Natural killer cell treated with Interleukin-12 subunit alpha and Interleukin-12 subunit beta and Interleukin-15 and Interleukin-18, amount 100 ng/mL, for 72 hours (primary cell): Measurements from ENCODE around the gene TTYH2. TPM values are rescaled to one million over a fixed set of nuclear protein-coding genes. Genes with fewer than 3 reads are reported as not detected.
A peak's percentile ranks its signal among the peaks of the same experiment; 100 is the strongest.

Source experiments
- ATAC-seq, 2 donors: fragments of 150-1000 bp; cut with Tn5 transposase in 1 of 2; sonication (Bioruptor Pico), chemical (Tn5 transposase) in 1 of 2; 2 replicates each; pipeline ENCODE4 v1.10.0; 2021
- DNase-seq: peaks from one replicate; pipeline ENCODE4 v3.0.0; 2022; ENCODE audit warnings: low spot score
- H3K27ac Mint-ChIP-seq, 2 donors: 1 replicate in 1 of 2; 2 replicates in 1 of 2; pipeline ENCODE4 v1.8.0; 2022; ENCODE audit warnings: mixed read lengths in 2 of 2, mild to moderate bottlenecking in 1 of 2, moderate library complexity in 1 of 2
- H3K27me3 Mint-ChIP-seq, 2 donors: 1 replicate in 1 of 2; 2 replicates in 1 of 2; pipeline ENCODE4 v1.8.0; 2022; ENCODE audit warnings: mixed read lengths in 2 of 2
- H3K36me3 Mint-ChIP-seq: one replicate; pipeline ENCODE4 v1.8.0; 2022; ENCODE audit warnings: mixed read lengths
- H3K4me1 Mint-ChIP-seq, 2 donors: 1 replicate in 1 of 2; 2 replicates in 1 of 2; pipeline ENCODE4 v1.8.0; 2022; ENCODE audit warnings: low read depth in 2 of 2, mixed read lengths in 2 of 2, mild to moderate bottlenecking in 1 of 2
- H3K4me3 Mint-ChIP-seq: one replicate; pipeline ENCODE4 v1.8.0; 2022; ENCODE audit warnings: mixed read lengths
- H3K9me3 Mint-ChIP-seq: 2 replicates; pipeline ENCODE4 v1.8.0; 2022; ENCODE audit warnings: mixed read lengths
- total RNA-seq, 2 donors: library from RNA; stranded (reverse); gene quantifications; one replicate each; pipeline ENCODE4 v1.2.3, GENCODE V29; 2022

The TTYH2 gene
- total RNA-seq, 2 donors from 2014 or later: 1.5 to 1.9 TPM

GRCh38 chr17:74227271-74228080 lies 14.1 kb downstream of the TTYH2 start:
- DNase-seq: no peak
- Mint-ChIP-seq H3K4me3 (no peak overlapping the region), H3K27me3 (no peaks in the 10 kb centered on the region), H3K27ac (no peak overlapping the region), H3K36me3 (no peaks in the 10 kb centered on the region), H3K9me3 (no peaks in the 10 kb centered on the region), H3K4me1 (peaks cover 0 to 2% of the 10 kb centered on the region in 2 donors)
- ATAC-seq: no peak

GRCh38 chr17:74228306-74228978 lies 15.1 kb downstream of the TTYH2 start:
- no peak overlapping the region for H3K4me3 Mint-ChIP-seq
- no peak for DNase-seq
- H3K27ac Mint-ChIP-seq: no peak overlapping the region
- H3K36me3 Mint-ChIP-seq: no peaks in the 10 kb centered on the region
- H3K4me1 Mint-ChIP-seq: peaks cover 0 to 2% of the 10 kb centered on the region in 2 donors
- no peaks in the 10 kb centered on the region for H3K27me3 Mint-ChIP-seq
- no peak for ATAC-seq
- H3K9me3 Mint-ChIP-seq: no peaks in the 10 kb centered on the region

- H3K27me3 Mint-ChIP-seq: no peaks in the 10 kb centered on the region
- no peaks in the 10 kb centered on the region for H3K4me1 Mint-ChIP-seq
- no peak overlapping the region for H3K4me3 Mint-ChIP-seq
- H3K27ac Mint-ChIP-seq: no peak overlapping the region
- ATAC-seq: no peak
- H3K36me3 Mint-ChIP-seq: no peaks in the 10 kb centered on the region
- DNase-seq: no peak
- no peaks in the 10 kb centered on the region for H3K9me3 Mint-ChIP-seq
Observed at GRCh38 chr17:74230896-74231295, 17.5 kb downstream of the TTYH2 start.

- no peaks in the 10 kb centered on the region for H3K9me3 Mint-ChIP-seq
- no peaks in the 10 kb centered on the region for H3K36me3 Mint-ChIP-seq
- no peak overlapping the region for H3K4me3 Mint-ChIP-seq
- DNase-seq: no peak
- H3K4me1 Mint-ChIP-seq: no peaks in the 10 kb centered on the region
- no peak overlapping the region for H3K27ac Mint-ChIP-seq
- H3K27me3 Mint-ChIP-seq: no peaks in the 10 kb centered on the region
- ATAC-seq: peak in 1 of 2 donors; percentile 29
Observed at GRCh38 chr17:74231928-74232907, 18.8 kb downstream of the TTYH2 start.

- no peak overlapping the region for H3K27ac Mint-ChIP-seq
- DNase-seq (no peak), ATAC-seq (no peak)
- H3K36me3 Mint-ChIP-seq: no peaks in the 10 kb centered on the region
- no peaks in the 10 kb centered on the region for H3K4me1 Mint-ChIP-seq
- no peak overlapping the region for H3K4me3 Mint-ChIP-seq
- no peaks in the 10 kb centered on the region for H3K9me3 Mint-ChIP-seq
- H3K27me3 Mint-ChIP-seq: no peaks in the 10 kb centered on the region
Observed at GRCh38 chr17:74233937-74234336, 20.6 kb downstream of the TTYH2 start.

- no peaks in the 10 kb centered on the region for H3K36me3 Mint-ChIP-seq
Observed at GRCh38 chr17:74234486-74234885, 21.1 kb downstream of the TTYH2 start.

GRCh38 chr17:74235040-74235581 lies 21.7 kb downstream of the TTYH2 start:
- DNase-seq: no peak
- ATAC-seq: peak in 1 of 2 donors; percentile 22
- no peaks in the 10 kb centered on the region for H3K36me3 Mint-ChIP-seq
- H3K27me3 Mint-ChIP-seq: no peaks in the 10 kb centered on the region
- H3K4me1 Mint-ChIP-seq: no peaks in the 10 kb centered on the region
- H3K27ac Mint-ChIP-seq: no peak overlapping the region
- H3K9me3 Mint-ChIP-seq: no peaks in the 10 kb centered on the region
- peak overlapping the region; percentile 6 for H3K4me3 Mint-ChIP-seq

More at GRCh38 chr17:74234486-74234885, 21.1 kb downstream of the TTYH2 start:
- ATAC-seq (no peak), DNase-seq (no peak)
- Mint-ChIP-seq H3K9me3 (no peaks in the 10 kb centered on the region), H3K27me3 (no peaks in the 10 kb centered on the region), H3K27ac (no peak overlapping the region), H3K4me1 (no peaks in the 10 kb centered on the region), H3K4me3 (no peak overlapping the region)

- DNase-seq: no peak
Observed at GRCh38 chr17:74235911-74236371, 22.6 kb downstream of the TTYH2 start.

GRCh38 chr17:74237321-74237720 lies 23.9 kb downstream of the TTYH2 start:
- no peak for DNase-seq
- Mint-ChIP-seq H3K36me3 (no peaks in the 10 kb centered on the region), H3K9me3 (no peaks in the 10 kb centered on the region), H3K27me3 (no peaks in the 10 kb centered on the region), H3K27ac (no peak overlapping the region), H3K4me1 (no peaks in the 10 kb centered on the region), H3K4me3 (no peak overlapping the region)
- ATAC-seq: no peak

More at GRCh38 chr17:74235911-74236371, 22.6 kb downstream of the TTYH2 start:
- Mint-ChIP-seq H3K36me3 (no peaks in the 10 kb centered on the region), H3K27ac (no peak overlapping the region), H3K4me3 (no peak overlapping the region), H3K9me3 (no peaks in the 10 kb centered on the region), H3K27me3 (no peaks in the 10 kb centered on the region), H3K4me1 (no peaks in the 10 kb centered on the region)
- ATAC-seq: no peak

GRCh38 chr17:74239172-74239571 lies 25.8 kb downstream of the TTYH2 start:
- no peaks in the 10 kb centered on the region for H3K4me1 Mint-ChIP-seq
- H3K36me3 Mint-ChIP-seq: no peaks in the 10 kb centered on the region
- no peaks in the 10 kb centered on the region for H3K27me3 Mint-ChIP-seq
- no peaks in the 10 kb centered on the region for H3K9me3 Mint-ChIP-seq
- H3K4me3 Mint-ChIP-seq: no peak overlapping the region
- no peak for DNase-seq
- no peak overlapping the region for H3K27ac Mint-ChIP-seq
- ATAC-seq: no peak

- no peaks in the 10 kb centered on the region for H3K27me3 Mint-ChIP-seq
- DNase-seq: no peak
- no peak for ATAC-seq
- H3K36me3 Mint-ChIP-seq: no peaks in the 10 kb centered on the region
- no peaks in the 10 kb centered on the region for H3K9me3 Mint-ChIP-seq
- no peaks in the 10 kb centered on the region for H3K4me1 Mint-ChIP-seq
- no peak overlapping the region for H3K4me3 Mint-ChIP-seq
- no peak overlapping the region for H3K27ac Mint-ChIP-seq
Observed at GRCh38 chr17:74240618-74241205, 27.3 kb downstream of the TTYH2 start.

GRCh38 chr17:74241431-74241830 lies 28.1 kb downstream of the TTYH2 start:
- ATAC-seq (no peak), DNase-seq (no peak)
- no peaks in the 10 kb centered on the region for H3K27me3 Mint-ChIP-seq
- H3K9me3 Mint-ChIP-seq: no peaks in the 10 kb centered on the region
- H3K4me1 Mint-ChIP-seq: no peaks in the 10 kb centered on the region
- no peak overlapping the region for H3K27ac Mint-ChIP-seq
- H3K4me3 Mint-ChIP-seq: no peak overlapping the region
- no peaks in the 10 kb centered on the region for H3K36me3 Mint-ChIP-seq

GRCh38 chr17:74241847-74242246 lies 28.5 kb downstream of the TTYH2 start:
- ATAC-seq (no peak), DNase-seq (no peak)
- Mint-ChIP-seq H3K9me3 (no peaks in the 10 kb centered on the region), H3K4me3 (no peak overlapping the region), H3K27me3 (no peaks in the 10 kb centered on the region), H3K4me1 (no peaks in the 10 kb centered on the region), H3K36me3 (no peaks in the 10 kb centered on the region), H3K27ac (no peak overlapping the region)
